Epithelial cell of prostate (primary cell): Measurements from ENCODE around the gene GNAO1.

ENCODE experiments used
- DNase-seq: peaks from one replicate; pipeline ENCODE4 v3.0.0-alpha.2; 2011; ENCODE audit warnings: low read depth, low spot score
- H3K27ac ChIP-seq: fragments of 450-650 bp; 2 replicates; pipeline ENCODE4 v1.5.1; 2017; ENCODE audit warnings: mild to moderate bottlenecking

GNAO1 gene

GRCh38 chr16:56197192-56197992 is 6.1 kb downstream of the GNAO1 start:
- no peak for DNase-seq
- H3K27ac ChIP-seq = no peak overlapping the region

GRCh38 chr16:56198006-56198754 is 6.9 kb downstream of the GNAO1 start:
- no peak overlapping the region for H3K27ac ChIP-seq
- DNase-seq = no peak

GRCh38 chr16:56198755-56199114 is 7.4 kb downstream of the GNAO1 start:
- H3K27ac ChIP-seq = no peak overlapping the region
- DNase-seq = no peak

- no peak overlapping the region for H3K27ac ChIP-seq
- DNase-seq = no peak
Measured at GRCh38 chr16:56199164-56199563, 7.9 kb downstream of the GNAO1 start.

GRCh38 chr16:56201030-56201429 is 9.7 kb downstream of the GNAO1 start:
- DNase-seq = no peak
- no peak overlapping the region for H3K27ac ChIP-seq

DNA sequence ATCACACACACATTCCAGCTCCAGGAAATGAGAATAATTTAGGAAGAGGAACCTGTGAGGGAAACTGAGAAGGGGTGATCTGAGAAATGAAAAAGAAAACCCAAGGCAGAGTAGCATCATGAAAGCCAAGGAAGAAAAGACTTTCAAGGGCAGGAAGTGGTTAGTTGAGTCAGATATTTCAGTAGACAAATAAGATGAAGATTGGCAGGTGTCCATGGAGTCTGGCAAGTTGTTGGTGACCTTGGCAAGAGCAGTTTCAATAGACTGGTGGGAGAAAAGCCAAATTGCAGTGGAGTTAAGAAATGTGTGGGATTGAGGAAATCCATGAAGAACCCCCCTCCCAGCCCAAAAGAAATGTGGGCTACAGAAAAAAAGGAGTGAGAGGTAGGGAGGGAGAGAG is 10.7 kb downstream of the GNAO1 start:
- DNase-seq = no peak
- H3K27ac ChIP-seq = no peak overlapping the region

DNA sequence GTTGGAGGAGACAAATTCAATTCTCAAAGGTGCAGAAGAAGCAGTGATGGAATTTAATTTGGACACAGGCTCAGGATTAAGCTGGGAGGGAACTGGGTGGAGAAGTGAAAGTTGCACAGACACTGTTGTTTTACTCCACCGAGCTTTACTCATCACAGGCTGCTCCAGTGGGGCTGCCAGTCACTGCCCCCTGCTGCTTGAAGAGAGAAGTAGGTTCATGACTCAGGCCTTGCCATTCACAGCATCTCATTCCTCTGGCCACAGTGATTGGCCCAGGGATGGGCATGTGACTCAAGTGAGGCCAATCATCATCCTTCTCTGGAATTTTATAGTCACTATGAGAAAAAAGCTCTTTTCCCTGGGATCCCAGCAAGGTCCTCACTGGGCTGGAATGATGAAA is 11.8 kb downstream of the GNAO1 start:
- H3K27ac ChIP-seq = no peak overlapping the region
- DNase-seq = peak; percentile 8

- DNase-seq = no peak
Measured at GRCh38 chr16:56204816-56205215, 13.5 kb downstream of the GNAO1 start.

GRCh38 chr16:56206951-56207350 is 15.7 kb downstream of the GNAO1 start:
- H3K27ac ChIP-seq = no peak overlapping the region
- DNase-seq = no peak

More at GRCh38 chr16:56204816-56205215, 13.5 kb downstream of the GNAO1 start:
- no peak overlapping the region for H3K27ac ChIP-seq

DNA sequence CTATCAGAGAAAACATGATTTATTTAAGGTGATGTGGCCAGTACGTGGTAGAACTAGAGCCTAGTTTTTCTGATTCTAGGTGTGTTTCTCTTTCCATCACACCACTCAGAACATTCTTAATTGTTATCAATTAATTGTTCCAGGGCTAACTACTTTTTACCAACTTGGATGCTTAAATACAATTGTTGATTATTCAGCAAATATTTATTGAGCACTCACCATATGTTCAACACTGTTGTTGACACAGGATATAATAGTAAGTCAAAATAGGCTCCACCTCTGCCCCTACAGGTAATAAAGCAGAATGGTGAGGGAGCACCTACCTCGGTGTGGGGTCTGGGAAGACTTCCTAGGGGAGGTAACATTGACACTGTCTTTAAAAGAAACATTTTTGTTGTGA is 16.1 kb downstream of the GNAO1 start:
- no peak for DNase-seq
- no peak overlapping the region for H3K27ac ChIP-seq

DNA sequence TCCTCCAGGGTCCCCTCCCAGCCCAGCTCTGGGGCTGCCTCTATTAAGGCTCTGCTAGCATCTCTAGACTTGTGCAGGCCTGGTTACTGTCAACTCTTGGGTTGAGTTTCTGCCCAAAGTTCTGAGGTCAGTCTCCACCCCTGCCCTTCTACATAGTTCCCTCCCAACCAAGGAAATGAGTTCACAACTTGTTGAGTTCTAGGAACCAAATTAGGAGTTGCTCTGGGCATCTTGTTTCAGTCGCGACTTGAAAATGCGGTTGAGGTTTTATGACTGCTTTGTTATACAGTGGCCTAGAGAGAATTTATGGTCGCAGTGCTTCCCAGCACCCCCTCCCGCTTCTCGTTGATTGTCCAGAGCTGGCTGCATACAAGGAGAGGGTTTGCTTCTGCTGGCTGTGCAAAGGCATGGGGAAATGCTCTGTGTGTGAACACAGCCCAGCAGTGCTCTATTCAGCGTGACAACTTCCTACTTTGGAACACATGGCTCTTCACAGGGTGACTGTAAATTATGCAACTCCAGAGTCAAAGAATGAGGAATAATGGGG is 20.2 kb downstream of the GNAO1 start:
- no peak for DNase-seq
- no peak overlapping the region for H3K27ac ChIP-seq

GRCh38 chr16:56212144-56212543 is 20.9 kb downstream of the GNAO1 start:
- H3K27ac ChIP-seq = no peak overlapping the region
- DNase-seq = no peak

- no peak for DNase-seq
- no peak overlapping the region for H3K27ac ChIP-seq
Measured at GRCh38 chr16:56221995-56222394, 30.7 kb downstream of the GNAO1 start.

GRCh38 chr16:56222474-56222997 is 31.2 kb downstream of the GNAO1 start:
- no peak overlapping the region for H3K27ac ChIP-seq
- no peak for DNase-seq

GRCh38 chr16:56225017-56225742 is 33.9 kb downstream of the GNAO1 start:
- no peak for DNase-seq
- H3K27ac ChIP-seq = no peak overlapping the region

GRCh38 chr16:56226187-56226586 is 34.9 kb downstream of the GNAO1 start:
- DNase-seq = no peak
- H3K27ac ChIP-seq = no peak overlapping the region

- DNase-seq = no peak
- no peak overlapping the region for H3K27ac ChIP-seq
Measured at GRCh38 chr16:56226845-56227525, 35.7 kb downstream of the GNAO1 start.

GRCh38 chr16:56227936-56228335 is 36.6 kb downstream of the GNAO1 start:
- no peak overlapping the region for H3K27ac ChIP-seq
- DNase-seq = no peak

DNA sequence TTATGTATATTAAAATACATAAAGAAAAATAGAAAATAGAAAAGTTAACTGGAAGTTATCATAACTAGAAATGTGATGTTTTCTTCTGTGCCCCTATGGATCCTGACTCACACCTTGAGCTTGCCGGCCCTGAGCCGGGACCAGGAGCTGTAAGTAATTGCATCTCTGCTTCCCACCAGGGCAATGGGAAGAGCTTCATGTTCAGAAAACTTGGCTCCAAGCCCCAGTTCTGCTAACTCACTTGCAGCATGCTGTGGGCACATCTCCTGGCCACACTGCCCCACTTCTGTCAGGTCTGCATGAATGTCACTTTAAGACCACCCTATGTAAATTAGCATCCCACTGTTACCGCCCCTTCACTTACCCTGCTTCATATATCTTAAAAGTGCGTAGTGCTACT is 37.2 kb downstream of the GNAO1 start:
- DNase-seq = no peak
- no peak overlapping the region for H3K27ac ChIP-seq
